Measurements from ENCODE around the gene MNT.
A peak's percentile ranks its signal among the peaks of the same experiment; 100 is the strongest.
"Not testable (repeated sequence)": the region's sequence is repeated elsewhere in the genome, so short reads cannot be mapped to it uniquely, and the experiment has no call there.

Gene MNT, protein sequence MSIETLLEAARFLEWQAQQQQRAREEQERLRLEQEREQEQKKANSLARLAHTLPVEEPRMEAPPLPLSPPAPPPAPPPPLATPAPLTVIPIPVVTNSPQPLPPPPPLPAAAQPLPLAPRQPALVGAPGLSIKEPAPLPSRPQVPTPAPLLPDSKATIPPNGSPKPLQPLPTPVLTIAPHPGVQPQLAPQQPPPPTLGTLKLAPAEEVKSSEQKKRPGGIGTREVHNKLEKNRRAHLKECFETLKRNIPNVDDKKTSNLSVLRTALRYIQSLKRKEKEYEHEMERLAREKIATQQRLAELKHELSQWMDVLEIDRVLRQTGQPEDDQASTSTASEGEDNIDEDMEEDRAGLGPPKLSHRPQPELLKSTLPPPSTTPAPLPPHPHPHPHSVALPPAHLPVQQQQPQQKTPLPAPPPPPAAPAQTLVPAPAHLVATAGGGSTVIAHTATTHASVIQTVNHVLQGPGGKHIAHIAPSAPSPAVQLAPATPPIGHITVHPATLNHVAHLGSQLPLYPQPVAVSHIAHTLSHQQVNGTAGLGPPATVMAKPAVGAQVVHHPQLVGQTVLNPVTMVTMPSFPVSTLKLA

DNA sequence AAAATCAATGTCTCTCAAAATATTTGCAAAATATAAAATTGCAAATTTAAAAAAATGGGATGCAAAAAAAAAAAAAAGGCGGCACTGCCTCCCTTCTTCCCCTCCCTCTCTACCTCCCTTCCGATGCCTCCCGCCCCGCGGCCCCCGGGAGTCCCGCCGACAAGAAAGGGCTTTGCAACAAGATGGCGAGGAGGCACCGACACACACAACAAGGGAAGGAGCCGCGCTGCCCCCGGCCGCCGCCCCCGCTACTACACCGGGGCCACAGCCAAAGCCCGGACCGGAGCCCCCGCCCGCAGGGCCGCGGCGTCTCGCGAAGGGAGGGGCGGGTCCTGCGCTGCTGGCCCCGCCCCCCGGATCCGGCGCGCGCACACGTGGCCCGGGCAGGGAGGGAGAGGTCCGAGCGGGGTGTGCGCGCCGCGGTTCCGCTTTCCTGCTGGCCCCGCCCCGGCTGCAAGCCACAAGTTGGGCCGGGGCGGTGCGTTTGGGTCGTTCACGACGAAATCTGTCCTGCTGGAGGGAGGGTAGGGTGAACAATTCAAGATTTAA, at the start of gene MNT:
Gene MNT (minus strand): TSS at position 184 of the 549 bp plus-strand sequence. CDS start 348 bp downstream, outside the sequence.
- peak; percentile 82 to 91 (median 86) for DNase-seq (ENCODE audit: low read depth in 4 of 4, low spot score in 1 of 4)

DNA sequence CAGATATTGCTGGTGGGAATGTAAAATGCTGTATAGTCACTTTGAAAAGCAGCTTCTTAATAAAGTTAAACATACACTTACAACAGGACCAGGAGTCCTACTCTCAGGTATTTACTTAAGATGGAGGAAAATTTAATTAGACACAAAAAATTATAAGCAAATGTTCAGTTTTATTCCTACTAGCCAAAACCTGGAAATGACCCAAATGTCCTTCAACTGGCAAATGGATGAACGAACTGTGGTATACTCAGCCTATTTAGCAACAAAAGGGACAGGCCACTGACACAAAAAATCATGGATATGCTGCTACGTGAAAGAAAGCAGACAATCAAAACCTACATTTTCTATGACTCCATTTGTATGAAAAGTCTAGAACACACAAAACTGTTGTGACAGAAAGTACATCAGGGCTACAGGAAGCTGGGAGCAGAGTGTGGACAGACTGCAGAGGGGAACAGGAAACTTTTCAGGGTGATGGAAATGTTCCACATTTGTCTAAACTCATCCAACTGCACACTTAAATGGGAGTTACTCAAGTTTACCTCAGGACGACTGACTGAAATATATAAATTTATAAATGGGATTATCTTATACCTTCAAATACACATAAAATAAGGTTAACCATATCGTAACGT, 49.3 kb upstream of the MNT start:
- no peak for DNase-seq (ENCODE audit: low read depth in 4 of 4, low spot score in 1 of 4)

DNA sequence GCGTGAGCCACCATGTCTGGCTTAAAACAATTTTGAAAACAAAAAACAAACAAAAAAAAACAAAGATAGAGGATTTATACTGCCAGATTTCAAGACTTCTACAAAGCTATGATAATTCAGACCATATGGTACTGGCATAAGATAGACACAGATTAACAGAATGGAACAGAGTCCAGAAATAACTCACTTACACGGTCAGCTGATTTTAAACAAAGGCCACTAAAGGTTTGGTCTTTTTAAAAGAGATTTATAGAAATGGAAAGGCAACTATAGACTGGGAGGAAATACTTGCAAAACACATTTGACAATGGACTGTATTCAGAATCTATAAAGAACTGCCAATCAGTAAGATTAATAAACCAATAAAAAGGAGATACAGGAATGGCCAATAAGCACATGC, 48.6 kb upstream of the MNT start:
- DNase-seq (ENCODE audit: low read depth in 4 of 4, low spot score in 1 of 4) = no peak

DNA sequence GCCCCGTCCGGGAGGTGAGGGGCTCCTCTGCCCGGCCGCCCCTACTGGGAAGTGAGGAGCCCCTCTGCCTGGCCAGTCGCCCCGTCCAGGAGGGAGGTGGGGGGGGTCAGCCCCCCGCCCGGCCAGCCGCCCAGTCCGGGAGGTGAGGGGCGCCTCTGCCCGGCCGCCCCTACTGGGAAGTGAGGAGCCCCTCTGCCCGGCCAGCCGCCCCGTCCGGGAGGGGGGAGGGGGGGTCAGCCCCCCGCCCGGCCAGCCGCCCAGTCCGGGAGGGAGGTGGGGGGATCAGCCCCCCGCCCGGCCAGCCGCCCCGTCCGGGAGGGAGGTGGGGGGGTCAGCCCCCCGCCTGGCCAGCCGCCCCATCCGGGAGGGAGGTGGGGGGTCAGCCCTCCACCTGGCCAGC, 46.6 kb upstream of the MNT start:
- DNase-seq (ENCODE audit: low read depth in 4 of 4, low spot score in 1 of 4) = not testable (repeated sequence)

DNA sequence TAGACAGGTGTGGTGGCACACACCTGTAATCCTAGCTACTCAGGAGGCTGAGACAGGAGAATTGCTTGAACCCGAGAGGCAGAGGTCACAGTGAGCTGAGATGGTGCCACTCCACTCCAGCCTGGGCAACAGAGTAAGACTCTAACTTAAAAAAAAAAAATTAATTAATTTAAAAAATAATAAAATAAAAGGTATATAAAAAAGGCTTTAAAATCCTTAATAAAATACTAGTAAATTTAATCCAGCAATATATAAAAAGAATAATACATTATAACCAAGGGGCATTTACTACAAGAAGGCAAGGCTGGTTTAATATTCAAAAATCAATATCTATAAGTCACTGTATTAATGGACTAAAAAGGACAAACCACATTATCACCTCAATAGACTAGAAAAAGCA, 44.8 kb upstream of the MNT start:
- DNase-seq (ENCODE audit: low read depth in 4 of 4, low spot score in 1 of 4) = no peak

DNA sequence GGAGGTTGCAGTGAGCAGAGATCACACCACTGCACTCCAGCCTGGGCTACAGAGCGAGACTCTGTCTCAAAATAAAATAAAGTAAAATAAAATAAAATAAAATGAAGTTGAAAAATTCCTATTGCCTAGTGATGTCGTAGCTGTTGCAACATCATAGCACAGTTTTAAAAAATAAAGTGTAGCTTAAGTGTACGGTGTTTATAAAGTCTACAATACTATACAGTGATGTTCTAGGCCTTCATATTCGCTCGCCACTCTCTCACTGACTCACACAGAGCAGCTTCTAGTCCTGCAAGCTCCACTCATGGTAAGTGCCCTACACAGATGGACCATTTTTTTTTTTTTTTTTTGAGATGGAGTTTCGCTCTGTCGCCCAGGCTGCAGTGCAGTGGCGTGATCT, 43.5 kb upstream of the MNT start:
- DNase-seq (ENCODE audit: low read depth in 4 of 4, low spot score in 1 of 4) = no peak

DNA sequence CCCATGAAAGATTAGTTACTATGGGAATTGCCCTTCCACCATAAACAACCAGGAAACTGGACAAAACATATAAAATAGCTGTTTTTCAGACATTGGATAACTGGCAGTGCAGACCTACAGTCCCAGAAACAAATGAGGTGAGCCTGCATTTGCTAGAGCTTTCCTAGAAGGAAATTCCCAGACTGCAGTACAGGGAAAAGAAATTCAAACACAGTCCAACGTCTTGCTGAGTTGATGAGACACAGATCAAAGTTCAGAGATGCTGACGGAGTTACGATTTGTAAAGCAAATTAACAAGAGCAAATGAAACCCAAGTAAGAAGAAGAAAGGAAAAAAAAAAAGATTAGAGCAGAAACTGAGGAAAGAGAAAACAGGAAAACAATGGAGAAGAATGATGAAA, 41.3 kb upstream of the MNT start:
- DNase-seq (ENCODE audit: low read depth in 4 of 4, low spot score in 1 of 4) = no peak

DNA sequence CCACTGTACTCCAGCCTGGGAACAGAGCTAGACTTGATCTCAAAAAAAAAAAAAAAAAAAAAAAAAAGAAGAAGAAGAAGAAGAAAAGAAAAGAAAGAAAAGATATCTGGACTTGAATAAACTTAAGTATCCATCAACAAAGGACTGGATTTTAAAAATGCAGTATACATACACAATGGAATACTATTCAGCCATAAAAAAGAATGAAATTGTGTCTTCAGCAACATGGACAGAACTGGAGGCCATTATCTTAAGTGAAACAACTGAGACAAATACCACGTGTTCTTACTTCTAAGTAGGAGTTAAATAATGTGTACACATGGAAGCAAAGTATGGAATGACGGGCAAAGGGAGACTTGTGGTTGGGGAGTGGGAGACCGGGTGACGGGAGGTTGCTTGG, 40.1 kb upstream of the MNT start:
- no peak for DNase-seq (ENCODE audit: low read depth in 4 of 4, low spot score in 1 of 4)

DNA sequence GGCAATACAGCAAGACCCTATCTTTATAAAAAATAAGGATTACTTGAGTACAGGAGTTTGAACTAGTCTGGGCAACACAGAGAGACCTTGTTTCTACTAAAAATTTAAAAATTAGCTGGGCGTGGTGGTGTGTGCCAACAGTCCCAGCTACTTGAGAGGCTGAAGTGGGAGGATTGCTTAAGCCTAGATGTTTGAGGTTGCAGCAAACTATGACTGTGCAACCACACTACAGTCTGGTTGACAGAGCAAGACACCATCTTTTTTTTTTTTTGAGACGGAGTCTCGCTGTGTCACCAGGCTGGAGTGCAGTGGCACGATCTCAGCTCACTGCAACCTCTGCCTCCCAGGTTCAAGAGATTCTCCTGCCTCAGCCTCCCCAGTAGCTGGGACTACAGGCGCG, 39.1 kb upstream of the MNT start:
- DNase-seq (ENCODE audit: low read depth in 4 of 4, low spot score in 1 of 4) = not testable (repeated sequence)

DNA sequence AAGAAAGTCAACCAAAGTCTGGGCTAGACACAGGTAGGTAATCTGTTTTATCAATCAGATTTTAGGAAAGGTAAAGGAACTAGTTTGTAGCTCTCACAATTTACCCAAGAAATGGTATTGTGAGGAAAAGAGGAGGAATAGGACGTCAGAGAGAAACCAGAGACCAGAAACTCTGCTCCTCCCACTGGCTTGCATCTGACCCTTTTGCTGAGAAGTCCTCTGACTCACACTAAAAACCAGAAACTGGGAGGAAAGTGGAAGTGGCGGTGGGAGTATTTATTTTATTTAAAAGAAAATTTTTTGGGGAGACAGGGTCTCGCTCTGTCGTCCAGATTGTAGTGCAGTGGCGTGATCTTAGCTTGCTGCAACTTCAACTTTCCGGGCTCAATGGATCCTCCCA, 38.0 kb upstream of the MNT start:
- no peak for DNase-seq (ENCODE audit: low read depth in 4 of 4, low spot score in 1 of 4)

DNA sequence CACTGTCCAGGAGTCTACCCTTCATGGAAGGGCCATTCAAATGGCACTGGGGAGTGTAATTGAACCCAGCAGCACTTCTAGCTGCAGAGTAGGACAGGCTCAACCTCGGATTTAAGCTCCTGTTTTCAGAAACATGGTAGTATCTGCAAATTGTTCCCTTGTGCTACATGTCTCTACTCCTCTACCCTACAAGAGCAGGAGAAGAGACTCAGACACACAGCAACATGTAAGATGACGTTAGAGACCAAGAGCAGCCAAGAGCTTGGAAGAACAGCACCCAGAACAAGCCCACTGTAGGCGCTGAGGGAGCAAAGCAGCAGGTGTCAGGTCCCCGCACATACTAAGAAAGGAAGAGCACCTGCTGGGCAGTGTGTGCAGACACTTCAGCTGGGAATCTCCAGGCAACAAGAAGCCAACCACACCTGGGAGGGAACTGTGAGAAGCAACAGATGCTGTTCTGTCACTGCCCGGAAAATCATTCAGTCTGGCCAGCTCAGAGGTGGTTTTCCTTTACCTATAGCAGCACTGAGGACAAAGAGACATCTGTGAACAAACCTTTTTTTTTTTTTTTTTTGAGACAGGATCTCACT, 35.6 kb upstream of the MNT start:
- no peak for DNase-seq (ENCODE audit: low read depth in 4 of 4, low spot score in 1 of 4)

DNA sequence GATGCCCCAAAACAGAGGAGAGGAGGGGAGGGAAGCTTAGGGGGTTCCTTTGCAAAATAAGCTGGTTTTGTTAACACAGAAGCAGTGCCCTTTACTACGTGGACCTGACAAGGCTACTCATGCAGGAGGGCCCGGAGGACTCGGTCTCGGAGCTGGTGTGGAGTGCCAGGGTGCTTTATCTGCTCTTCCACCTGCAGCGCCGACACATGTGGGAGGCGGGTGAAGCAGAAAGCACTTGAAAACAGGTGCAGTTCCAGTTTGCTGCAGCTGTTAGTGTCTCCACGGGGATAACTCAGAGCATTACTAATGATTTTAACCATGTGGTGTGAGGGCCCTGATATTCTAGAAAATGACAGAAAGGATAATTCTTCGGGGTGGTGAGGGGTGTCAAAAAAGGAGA, 35.0 kb upstream of the MNT start:
- no peak for DNase-seq (ENCODE audit: low read depth in 4 of 4, low spot score in 1 of 4)

DNA sequence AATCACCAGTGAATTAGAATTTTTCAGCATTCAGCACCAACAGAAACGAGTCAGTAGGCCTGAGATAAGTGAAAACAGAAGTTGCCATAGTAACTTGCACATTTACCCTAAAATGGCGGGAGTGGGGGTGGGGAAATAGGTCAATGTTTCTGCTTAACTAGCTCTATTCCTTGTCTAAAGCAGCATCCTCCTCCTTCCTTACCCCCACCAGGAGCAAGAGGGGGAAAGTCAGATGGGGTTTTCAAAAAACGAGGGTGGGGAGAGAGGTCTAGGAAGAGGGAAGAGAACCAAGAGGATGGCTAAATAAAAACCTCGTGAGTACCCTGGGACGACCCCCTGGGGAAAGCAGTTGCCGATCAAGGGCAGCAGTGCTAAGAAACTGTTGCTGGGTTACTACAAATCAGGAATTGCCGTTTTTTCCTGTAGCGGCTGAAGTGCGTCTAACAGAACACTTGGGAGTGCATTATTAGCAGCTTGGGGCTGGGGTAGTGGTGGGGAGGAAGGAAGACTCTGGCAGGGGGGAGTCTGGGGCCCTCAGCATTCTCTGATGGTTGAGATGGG, 34.4 kb upstream of the MNT start:
- no peak for DNase-seq (ENCODE audit: low read depth in 4 of 4, low spot score in 1 of 4)

DNA sequence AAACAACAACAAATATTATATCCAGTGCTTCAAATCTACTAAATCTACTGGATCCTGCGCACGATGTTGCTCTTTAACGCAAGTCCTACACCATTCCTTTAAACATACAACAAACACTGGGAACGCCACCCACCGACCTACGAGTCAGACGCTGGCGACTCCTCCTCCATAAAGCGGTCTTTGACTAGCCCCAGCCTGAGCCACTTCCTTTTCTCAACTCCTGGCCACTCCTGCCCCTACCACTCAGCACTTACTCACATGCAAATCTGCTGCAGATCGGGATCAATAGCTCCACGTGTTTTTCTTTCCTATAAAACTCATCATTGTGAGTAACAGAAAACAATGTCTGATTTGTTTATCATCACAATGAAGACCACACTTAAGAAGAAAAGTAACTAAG, 32.8 kb upstream of the MNT start:
- DNase-seq (ENCODE audit: low read depth in 4 of 4, low spot score in 1 of 4) = no peak

DNA sequence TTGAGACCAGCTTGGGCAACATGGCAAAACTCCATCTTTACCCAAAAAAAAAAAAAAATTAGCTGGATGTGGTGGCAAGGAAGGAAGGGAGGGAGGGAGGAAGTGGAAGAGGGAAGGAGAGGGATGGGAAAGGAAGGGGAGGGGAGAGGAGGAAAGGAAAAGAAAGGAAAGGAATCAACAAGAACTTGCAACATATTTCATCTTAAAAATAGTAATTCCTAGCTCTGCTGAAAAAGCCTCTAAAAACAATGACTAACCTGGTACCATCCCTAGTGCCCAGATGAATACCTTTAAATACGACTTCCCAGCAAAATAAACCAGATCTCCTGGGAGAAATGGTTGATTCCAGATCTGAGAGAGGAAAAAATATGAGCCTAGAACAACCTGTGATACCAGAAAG, 27.1 kb upstream of the MNT start:
- DNase-seq (ENCODE audit: low read depth in 4 of 4, low spot score in 1 of 4) = no peak

DNA sequence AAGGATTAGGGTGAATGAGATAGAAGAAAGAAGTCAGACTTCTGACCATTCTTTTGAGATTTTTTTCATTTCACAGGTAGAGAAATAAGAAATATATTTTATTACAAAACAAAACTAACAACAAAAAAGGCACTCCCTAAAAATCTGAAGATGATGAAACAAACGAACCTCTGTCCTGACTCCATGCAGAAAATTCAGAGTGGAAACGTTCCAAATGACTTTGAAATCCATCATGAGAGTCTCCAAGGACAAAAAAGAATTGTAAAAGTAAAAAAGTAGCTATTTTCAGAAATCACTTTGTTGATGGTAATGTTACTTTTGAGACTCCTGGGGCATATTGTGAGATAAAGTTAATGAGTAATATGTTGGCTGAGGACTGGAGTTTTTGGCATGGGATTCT, 26.4 kb upstream of the MNT start:
- DNase-seq (ENCODE audit: low read depth in 4 of 4, low spot score in 1 of 4) = no peak

DNA sequence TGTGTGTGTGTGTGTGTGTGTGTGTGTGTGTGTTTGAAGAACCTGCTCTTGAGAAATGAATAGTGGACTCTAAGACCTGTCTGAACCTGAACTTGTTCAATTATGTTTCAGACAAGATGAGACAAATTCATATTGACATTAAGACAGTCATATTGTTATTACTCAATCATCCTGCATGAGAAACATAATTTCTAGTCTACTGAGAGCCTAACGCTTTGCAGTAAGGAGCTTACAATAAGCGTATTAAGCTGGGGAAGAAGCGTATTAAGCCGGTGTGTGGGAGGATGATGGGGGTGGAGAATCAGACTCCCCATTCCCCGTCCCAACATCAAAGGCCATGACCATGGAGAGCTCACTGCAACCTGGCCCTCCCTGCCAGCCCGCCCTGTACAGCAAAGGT, 22.4 kb upstream of the MNT start:
- DNase-seq (ENCODE audit: low read depth in 4 of 4, low spot score in 1 of 4) = no peak

DNA sequence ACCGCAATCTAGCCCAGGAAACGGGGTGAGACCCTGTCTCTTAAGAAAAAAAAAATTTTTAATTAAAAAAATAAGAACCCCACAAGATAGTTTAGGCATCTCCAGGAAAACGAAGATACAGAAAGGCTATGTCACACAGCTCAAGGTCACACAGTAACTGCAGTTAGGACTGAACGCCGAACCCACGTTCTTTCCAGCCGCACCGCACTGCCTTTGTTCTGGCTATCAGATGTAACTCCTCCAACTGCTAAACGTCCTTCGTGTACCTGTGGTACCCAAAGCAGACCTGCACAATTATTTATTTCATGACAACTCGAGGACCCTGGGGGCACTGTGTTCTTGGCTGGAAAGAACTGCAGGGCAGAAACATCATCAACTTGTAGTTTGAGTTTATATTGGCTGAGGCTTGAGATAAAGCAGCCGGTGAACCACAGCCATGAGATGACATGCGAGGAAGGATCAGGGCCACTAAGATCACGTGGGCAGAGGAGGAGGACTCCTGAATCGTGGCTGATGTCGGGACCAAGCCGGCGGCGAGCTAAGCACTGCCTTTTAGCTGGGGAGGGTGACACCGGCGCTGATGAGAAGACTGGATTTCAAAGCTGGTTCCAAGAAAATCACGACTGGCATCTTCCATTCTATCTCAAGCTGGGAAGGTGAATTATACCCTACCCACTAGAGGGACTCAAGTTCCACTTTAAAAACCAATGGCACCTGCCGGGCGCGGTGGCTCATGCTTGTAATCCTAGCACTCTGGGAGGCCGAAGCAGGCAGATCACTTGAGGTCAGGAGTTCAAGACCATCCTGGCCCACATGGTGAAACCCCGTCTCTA, 20.7 kb upstream of the MNT start:
- DNase-seq (ENCODE audit: low read depth in 4 of 4, low spot score in 1 of 4) = no peak

DNA sequence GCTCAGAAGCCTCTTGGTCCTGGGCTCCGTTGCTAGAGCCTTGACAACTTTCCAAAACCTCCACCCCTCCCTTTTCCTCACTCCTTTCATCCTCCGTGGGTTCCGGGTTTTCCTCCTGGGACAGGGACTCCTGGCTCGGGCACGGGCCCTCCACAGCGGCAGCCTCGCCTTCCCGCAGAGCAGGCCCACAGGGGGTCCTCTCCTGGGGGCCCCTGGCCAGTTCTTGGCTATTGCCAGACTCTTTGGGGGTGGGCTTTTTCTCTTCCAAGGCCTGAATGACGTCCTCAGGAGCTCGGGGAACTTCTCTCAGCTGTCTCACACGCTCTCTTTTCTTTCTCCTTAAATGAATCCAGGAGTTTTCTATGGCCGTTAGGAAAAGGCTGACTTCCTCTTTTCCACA, 19.3 kb upstream of the MNT start:
- DNase-seq (ENCODE audit: low read depth in 4 of 4, low spot score in 1 of 4) = no peak

DNA sequence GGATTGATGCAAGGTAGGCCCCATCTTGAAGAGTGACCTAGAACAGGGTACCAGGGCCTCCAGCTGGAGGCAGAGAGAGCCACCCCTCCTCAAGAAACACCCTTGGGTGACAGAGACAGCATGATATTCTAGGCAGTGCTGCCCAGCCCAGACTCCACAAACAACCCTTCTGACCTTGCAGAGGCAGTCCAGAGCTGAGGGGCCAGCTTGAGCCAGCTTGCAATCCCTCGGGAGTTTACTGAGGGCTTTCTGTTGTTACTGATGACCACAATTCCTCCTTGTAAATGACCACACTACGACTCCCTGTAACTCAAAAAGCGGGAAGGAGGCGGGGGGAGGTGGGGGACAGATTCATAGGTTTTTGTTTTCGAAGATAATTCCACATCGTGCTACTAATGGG, 18.6 kb upstream of the MNT start:
- DNase-seq (ENCODE audit: low read depth in 4 of 4, low spot score in 1 of 4) = no peak

DNA sequence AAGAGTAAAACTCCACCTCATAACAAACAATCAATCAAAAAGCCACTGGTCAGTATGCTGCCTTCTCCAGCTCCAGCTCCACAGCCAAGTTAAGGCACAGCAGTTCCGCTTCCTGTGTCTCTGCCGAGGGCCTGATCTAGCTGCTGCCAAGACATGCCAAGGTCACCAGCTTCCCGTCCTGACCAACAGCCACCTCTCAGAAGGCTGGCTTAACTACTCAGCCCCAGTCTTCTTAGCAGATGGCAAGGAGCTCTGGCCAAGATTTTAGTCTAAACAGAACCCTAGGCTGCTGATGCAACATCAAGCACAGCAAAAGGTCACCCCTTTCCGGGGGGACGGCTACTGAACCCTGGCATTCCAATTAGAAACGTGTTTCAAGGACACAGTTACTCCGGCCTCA, 17.7 kb upstream of the MNT start:
- no peak for DNase-seq (ENCODE audit: low read depth in 4 of 4, low spot score in 1 of 4)
